HCT116 (cell line): ENCODE measurements around the gene LMBR1.

Experiments
- ATF3 ChIP-seq: IDR thresholded peaks from 2 replicates; pipeline ENCODE4 v1.6.1; 2012
- CTCF ChIP-seq, 3 experiments: fragments of 200-600 bp in 1 of 3; sonication (generic) in 1 of 3; IDR thresholded peaks in 2 of 3; conservative IDR thresholded peaks in 1 of 3; 2 replicates each; pipeline ENCODE4 v1.5.1; 2012 to 2017; ENCODE audit warnings: low read depth in 2 of 3, low read length in 2 of 3, antibody characterized with exemption in 1 of 3, borderline replicate concordance in 1 of 3, control low read depth in 1 of 3, mild to moderate bottlenecking in 1 of 3, mixed read lengths in 1 of 3, mixed run types in 1 of 3, moderate library complexity in 1 of 3; ENCODE audit not compliant: insufficient read depth in 1 of 3
- EZH2 ChIP-seq: fragments of 200-600 bp; sonication (generic); IDR thresholded peaks from 2 replicates; pipeline ENCODE4 v1.6.1; 2017; ENCODE audit warnings: antibody characterized with exemption, mixed run types
- JUND ChIP-seq: IDR thresholded peaks from 2 replicates; pipeline ENCODE4 v1.6.1; 2012
- MAX ChIP-seq: IDR thresholded peaks from 2 replicates; pipeline ENCODE4 v1.6.1; 2012
- POLR2A ChIP-seq: IDR thresholded peaks from 2 replicates; pipeline ENCODE4 v1.7.0; 2011; ENCODE audit warnings: borderline replicate concordance; ENCODE audit not compliant: insufficient read depth, insufficient read length; ENCODE audit errors: extremely low read depth
- POLR2AphosphoS5 ChIP-seq: IDR thresholded peaks from 2 replicates; pipeline ENCODE4 v1.6.1; 2011; ENCODE audit warnings: mild to moderate bottlenecking, low read depth, low read length, moderate library complexity
- RAD21 ChIP-seq: IDR thresholded peaks from 2 replicates; pipeline ENCODE4 v1.6.1; 2012; ENCODE audit warnings: low read depth, mild to moderate bottlenecking
- REST ChIP-seq: IDR thresholded peaks from 2 replicates; pipeline ENCODE4 v1.6.1; 2012; ENCODE audit warnings: low read depth
- SIN3A ChIP-seq: IDR thresholded peaks from 2 replicates; pipeline ENCODE4 v1.6.1; 2012; ENCODE audit warnings: low read depth
- SP1 ChIP-seq: IDR thresholded peaks from 2 replicates; pipeline ENCODE4 v1.6.1; 2012; ENCODE audit warnings: low read depth
- YY1 ChIP-seq: IDR thresholded peaks from 2 replicates; pipeline ENCODE4 v1.6.1; 2011; ENCODE audit warnings: low read length, low read depth, moderate library complexity, mild to moderate bottlenecking; ENCODE audit not compliant: insufficient replicate concordance; ENCODE audit errors: extremely low read depth
- ZBTB33 ChIP-seq: IDR thresholded peaks from 2 replicates; pipeline ENCODE4 v1.6.1; 2011; ENCODE audit warnings: mild to moderate bottlenecking, low read length, moderate library complexity; ENCODE audit not compliant: insufficient replicate concordance; ENCODE audit errors: extremely low read depth
- ZNF274 ChIP-seq: fragments of 200-500 bp; sonication (Bioruptor generic); IDR thresholded peaks from 2 replicates; pipeline ENCODE4 v1.6.1; 2014; ENCODE audit warnings: mild to moderate bottlenecking, low read depth, low read length, inconsistent platforms

- TF ChIP-seq MAX (no peak), CTCF (IDR thresholded peaks at IDR 0.05 in 2 of 3, conservative IDR thresholded peaks at IDR 0.05 in 1 of 3; ENCODE audit: borderline replicate concordance in 1 of 3, insufficient read depth in 1 of 3, low read depth in 2 of 3, low read length in 2 of 3) (no peak), SP1 (no peak), JUND (no peak), ZBTB33 (no peak), POLR2AphosphoS5 (no peak), REST (no peak), POLR2A (no peak), ZNF274 (no peak), ATF3 (no peak), YY1 (no peak), EZH2 (no peak), SIN3A (no peak), RAD21 (no peak)
Measured at GRCh38 chr7:156790264-156790663, 102.7 kb downstream of the LMBR1 start.
